T-helper 1 cell (primary cell): ENCODE data around the gene WDR38.

Experiments used
- DNase-seq, 5 donors: peaks; one replicate each; pipeline ENCODE4 v3.0.0-alpha.2; 2012 to 2020
- total RNA-seq, 4 donors: gene quantifications; one replicate each; lab custom pipeline; 2026; lab: John Stamatoyannopoulos, UW

Gene WDR38
- total RNA-seq, result 0 to 0.24 (median 0.19) reads per million in 4 donors

- DNase-seq, result peak; percentile 66 to 82 (median 78)
Measured at GRCh38 chr9:124852829-124853531, at the start of gene WDR38. WDR38 (plus strand) TSS chr9:124853460; CDS start chr9:124853532, 72 bp downstream.

GRCh38 chr9:124803911-124804310, 49.3 kb upstream of the WDR38 start:
- DNase-seq, result no peak

GRCh38 chr9:124805186-124805585, 48.1 kb upstream of the WDR38 start:
- DNase-seq, result no peak

DNA sequence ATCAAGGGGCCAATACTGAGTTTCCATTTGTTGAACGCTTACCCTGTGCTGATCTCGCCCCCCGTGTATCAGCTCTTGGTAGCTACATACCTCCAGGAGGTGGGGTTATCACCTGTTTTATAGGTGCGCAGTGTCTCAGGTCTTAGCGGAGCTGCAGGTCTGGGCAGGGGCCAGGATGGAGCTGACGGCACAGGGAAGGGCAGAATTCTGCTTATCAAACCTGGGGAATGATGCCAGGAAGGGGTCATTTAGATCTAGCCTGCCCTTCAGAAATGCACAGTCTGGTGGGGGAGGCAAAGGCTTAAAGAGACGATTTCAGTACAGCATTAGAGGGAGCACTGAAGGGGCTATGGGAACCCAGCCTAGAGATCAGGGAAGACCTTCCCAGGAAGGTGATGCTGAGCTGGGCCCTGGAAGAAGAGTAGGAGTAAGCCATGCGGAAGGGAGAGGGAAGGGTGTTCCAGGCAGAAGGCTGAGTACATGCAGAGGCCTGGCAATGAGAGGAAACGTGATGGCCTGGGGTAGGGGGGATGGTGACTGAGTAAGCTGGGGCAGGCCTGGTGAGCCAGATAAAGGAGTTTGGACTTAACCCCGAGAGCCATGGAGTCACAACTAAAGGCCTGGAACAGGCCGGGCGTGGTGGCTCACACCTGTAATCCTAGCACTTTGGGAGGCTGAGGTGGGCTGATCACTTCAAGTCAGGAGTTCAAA, 44.9 kb upstream of the WDR38 start:
- DNase-seq, result no peak

GRCh38 chr9:124809211-124809610, 44.0 kb upstream of the WDR38 start:
- no peak for DNase-seq

GRCh38 chr9:124809741-124810500, 43.3 kb upstream of the WDR38 start:
- DNase-seq, result no peak

- DNase-seq, result no peak
Measured at GRCh38 chr9:124810663-124811355, 42.5 kb upstream of the WDR38 start.

DNA sequence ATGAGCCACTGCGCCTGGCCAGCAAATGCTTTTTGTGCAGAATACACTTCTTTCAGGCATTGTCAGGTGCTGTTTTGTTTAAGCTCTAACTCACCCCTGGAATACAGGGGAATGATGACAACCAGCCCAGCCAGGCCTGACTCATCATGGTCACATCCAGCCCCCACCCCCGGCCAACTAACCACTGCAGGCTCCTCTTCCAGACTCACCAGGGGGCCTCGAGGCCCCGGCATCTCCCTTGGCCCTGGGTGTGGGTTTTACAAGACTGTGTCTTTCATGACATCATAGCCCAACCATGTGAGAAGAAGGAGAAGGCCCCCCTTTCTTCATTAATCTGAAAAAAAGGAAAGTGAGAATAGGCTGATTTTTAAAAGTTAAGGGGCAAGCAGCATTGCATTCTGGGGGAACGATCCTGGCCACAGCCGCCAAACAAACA, 40.8 kb upstream of the WDR38 start:
- no peak for DNase-seq

- no peak for DNase-seq
Measured at GRCh38 chr9:124813041-124813440, 40.2 kb upstream of the WDR38 start.

DNA sequence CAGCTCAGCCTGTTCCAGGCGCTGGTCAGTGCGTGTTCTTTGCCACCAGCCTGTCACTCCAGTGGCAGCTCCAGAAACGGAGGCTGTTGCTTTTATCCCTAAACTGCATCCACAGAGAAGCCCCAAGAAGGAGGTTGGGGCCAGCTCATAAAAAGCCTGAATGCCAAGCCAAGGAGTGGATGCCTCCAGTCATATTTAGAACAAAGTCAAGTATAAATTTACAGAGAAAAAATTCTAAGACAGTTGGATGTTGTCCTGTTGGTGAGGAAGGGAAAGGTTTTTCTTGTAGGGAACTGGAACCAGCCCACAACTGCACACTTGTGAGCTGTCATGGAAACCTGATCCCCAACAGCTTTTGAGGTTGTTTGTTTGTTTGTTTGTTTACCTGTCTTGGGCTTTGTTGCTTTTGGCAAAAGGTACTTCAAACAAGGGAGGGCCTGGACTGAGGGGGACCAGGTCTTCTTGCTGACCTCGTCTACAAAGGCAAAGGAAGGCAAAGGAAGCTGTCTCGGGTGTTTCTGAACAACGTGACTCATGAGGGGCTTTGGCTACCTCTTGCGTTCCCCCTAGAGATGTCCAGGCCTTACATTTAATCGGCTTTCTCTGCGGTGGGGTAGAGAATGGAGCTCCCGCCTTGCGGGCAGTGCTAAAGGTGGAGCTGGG, 39.6 kb upstream of the WDR38 start:
- no peak for DNase-seq

GRCh38 chr9:124814164-124814535, 39.1 kb upstream of the WDR38 start:
- no peak for DNase-seq

DNA sequence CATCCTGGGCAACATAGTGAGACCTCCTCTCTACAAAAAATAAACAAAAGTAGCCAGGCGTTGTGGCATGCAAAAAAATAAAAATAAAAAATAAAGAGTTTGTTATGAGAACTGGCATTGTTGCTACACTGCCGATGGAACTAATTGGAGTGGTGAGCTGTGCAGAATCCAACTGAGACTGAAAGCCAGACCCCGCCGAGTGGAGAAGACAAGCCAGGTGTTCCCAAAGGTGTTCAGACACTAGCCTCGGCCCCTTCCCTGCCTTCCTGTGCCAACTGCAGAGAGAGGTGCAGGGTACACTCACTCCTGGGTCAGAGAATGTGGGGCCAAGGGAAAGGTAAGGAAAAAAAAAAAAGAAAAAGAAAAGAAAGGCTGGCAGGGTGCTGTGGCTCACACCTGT, 37.7 kb upstream of the WDR38 start:
- no peak for DNase-seq

DNA sequence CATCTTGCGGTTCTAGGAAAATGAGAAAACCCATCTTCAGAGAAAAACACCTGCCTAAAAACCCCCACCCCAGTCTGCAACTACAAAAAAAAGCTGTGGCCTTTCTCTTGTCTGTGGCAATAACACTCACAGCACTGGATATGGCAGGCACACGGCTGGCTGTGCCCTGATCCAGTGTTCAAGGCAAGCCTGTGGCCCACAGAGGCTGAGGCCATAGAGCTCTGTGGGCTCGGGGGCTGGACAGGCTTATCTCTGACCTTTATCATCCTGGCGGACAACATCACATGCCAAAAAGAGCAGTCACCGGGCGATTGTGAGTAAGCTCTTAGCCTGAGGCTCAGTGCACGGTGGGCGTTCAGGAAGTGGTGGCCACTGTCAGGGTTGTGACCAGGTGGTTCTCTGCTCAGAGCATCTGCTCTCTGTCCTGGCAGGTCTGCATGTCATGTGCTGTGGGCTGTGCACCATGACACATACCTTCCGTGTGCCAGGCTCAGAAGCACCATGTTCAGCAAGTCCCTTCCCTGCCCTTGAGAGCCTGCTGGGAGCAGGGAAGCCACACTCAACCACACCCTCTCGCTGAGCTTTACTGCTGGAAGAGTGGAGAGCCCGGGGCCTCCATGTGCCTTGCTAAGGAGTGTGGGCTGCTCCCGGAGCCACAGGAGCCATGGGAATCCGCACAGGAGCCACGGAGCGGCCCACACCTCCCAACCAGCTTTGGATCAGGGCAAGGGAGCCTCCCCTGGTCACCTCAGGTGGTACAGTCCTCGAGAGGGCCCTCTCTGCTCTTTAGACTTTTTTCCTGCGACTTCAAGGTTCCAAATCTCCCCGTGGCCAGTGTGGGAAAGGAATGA, 34.6 kb upstream of the WDR38 start:
- DNase-seq, result no peak

GRCh38 chr9:124820698-124821623, 32.3 kb upstream of the WDR38 start:
- no peak for DNase-seq

DNA sequence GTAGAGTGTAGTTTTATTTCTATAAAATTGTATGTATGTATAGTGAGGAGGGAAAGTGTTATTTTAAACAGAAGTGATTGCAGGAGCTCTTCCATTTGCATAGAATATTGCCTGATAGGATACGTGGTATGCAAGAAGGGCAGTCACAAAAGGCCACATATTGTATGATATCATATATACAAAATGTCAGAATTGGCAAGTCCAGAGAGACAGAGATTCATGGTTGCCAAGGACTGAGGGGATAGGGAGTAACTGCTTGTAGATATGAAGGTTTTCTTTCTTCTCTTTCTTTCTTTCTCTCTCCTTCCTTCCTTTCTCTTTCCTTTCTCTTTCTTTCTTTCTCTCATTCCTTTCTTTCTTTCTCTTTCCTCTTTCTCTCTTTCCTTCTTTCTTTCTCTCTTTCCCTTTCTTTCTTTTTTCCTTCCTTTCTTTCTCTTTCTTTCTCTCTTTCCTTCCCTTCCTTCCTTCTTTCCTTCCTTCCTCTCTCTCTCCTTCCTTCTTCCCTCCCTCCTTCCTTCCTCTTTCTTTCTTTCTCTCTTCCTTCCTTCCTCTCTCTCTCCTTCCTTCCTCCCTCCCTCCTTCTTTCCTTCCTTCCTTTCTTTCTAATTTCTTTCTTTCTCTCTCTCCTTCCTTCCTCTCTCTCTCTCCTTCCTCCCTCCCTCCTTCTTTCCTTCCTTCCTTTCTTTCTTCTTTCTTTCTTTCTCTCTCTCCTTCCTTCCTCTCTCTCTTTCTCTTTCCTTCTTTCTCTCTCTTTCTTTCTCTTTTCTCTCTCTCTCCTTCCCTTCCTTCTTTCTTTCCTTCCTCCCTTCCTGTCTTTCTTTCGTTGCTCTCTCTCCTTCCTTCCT, 24.5 kb upstream of the WDR38 start:
- DNase-seq, result no peak

DNA sequence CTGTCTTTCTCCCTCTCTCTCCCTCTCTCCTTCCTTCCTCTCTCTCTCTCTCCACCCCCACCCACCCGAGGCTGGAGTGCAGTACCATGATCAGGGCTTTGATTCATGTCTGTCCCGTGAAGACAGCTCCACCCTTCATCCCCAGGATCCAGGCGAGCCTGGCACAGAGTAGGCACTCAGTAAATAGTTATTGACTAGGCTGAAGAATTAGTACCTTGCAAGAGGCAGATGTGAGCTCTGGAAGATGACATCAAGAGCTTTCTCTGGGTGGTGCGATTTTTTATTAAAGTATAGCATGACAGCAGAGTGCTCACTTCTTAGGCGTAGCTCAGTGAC, 24.0 kb upstream of the WDR38 start:
- no peak for DNase-seq

- DNase-seq, result no peak
Measured at GRCh38 chr9:124830593-124830992, 22.7 kb upstream of the WDR38 start.

DNA sequence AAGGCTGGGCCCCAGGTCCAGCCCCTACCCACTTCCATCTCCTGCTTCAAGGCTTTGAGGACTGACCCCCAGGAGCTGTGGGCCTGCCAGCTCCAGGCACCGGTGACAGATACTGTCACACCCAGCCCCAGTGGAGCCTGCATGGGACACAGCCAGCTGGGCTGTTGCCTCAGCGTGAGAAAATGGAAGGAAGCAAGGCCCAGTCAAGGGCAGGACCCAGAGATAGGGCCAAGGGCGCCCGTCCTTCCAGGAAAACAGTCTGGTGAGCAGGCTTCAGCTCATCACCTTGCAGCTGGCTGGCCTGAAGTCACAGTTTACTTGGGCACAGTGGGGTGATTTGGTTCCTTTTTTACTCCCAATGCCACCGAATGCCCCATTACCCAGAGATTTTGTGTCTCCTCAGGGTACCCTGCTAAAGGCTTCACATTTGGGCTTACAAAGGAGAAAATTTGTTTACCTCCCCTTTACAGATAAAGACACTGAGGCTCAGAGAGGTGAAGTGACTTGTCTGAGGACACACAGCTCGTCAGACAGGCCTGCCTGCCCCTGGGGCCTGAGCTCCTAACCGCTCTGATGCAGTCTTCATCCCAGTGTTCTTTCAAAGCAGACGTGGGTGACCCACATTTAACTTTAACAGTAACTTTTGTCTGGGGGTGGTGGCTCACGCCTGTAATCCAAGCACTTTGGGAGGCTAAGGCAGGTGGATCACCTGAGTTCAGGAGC, 21.5 kb upstream of the WDR38 start:
- no peak for DNase-seq

GRCh38 chr9:124834591-124834990, 18.7 kb upstream of the WDR38 start:
- DNase-seq, result no peak
